Right renal pelvis (tissue), 4 donors: ENCODE data around the gene NR5A2. TPM values are rescaled to one million over a fixed set of nuclear protein-coding genes. Genes with fewer than 3 reads are reported as not detected.

Experiments used
- DNase-seq, 4 donors: peaks; one replicate each; pipeline ENCODE4 v3.0.0-alpha.2; 2013; ENCODE audit warnings: low read depth in 4 of 4, low spot score in 3 of 4, missing footprints in 1 of 4
- polyA plus RNA-seq, 4 donors: library from polyadenylated mRNA; unstranded; fragments of 120-200 nt; gene quantifications; one replicate each; pipeline ENCODE4 v1.2.1, GENCODE V29; 2013; ENCODE audit not compliant: insufficient read length in 4 of 4

The NR5A2 gene
- polyA plus RNA-seq, 4 donors = 2.1 to 2.9 (median 2.3) TPM

GRCh38 chr1:200157715-200158114 is 130.2 kb downstream of the NR5A2 start:
- DNase-seq = no peak

- DNase-seq = no peak
Measured at GRCh38 chr1:200161801-200162200, 134.3 kb downstream of the NR5A2 start.

- no peak for DNase-seq
Measured at GRCh38 chr1:200162258-200162657, 134.7 kb downstream of the NR5A2 start.

GRCh38 chr1:200162877-200163276 is 135.4 kb downstream of the NR5A2 start:
- DNase-seq = no peak

- DNase-seq = no peak
Measured at GRCh38 chr1:200163911-200164310, 136.4 kb downstream of the NR5A2 start.

GRCh38 chr1:200165493-200166220 is 138.1 kb downstream of the NR5A2 start:
- no peak for DNase-seq

GRCh38 chr1:200166411-200166810 is 138.9 kb downstream of the NR5A2 start:
- DNase-seq = no peak

- no peak for DNase-seq
Measured at GRCh38 chr1:200168926-200169325, 141.4 kb downstream of the NR5A2 start.

GRCh38 chr1:200172311-200172710 is 144.8 kb downstream of the NR5A2 start:
- DNase-seq = no peak

GRCh38 chr1:200173097-200173618 is 145.6 kb downstream of the NR5A2 start:
- no peak for DNase-seq

GRCh38 chr1:200174525-200175295 is 147.2 kb downstream of the NR5A2 start:
- DNase-seq = no peak

- no peak for DNase-seq
Measured at GRCh38 chr1:200176181-200176580, 148.7 kb downstream of the NR5A2 start.

GRCh38 chr1:200176798-200177197 is 149.3 kb downstream of the NR5A2 start:
- DNase-seq = no peak

- no peak for DNase-seq
Measured at GRCh38 chr1:200178340-200178739, 150.8 kb downstream of the NR5A2 start.

- DNase-seq = no peak
Measured at GRCh38 chr1:200179126-200179780, 151.7 kb downstream of the NR5A2 start.

GRCh38 chr1:200179781-200180160 is 152.3 kb downstream of the NR5A2 start:
- DNase-seq = no peak

GRCh38 chr1:200180821-200181220 is 153.3 kb downstream of the NR5A2 start:
- no peak for DNase-seq

GRCh38 chr1:200181861-200182260 is 154.4 kb downstream of the NR5A2 start:
- DNase-seq = no peak

GRCh38 chr1:200182701-200183100 is 155.2 kb downstream of the NR5A2 start:
- no peak for DNase-seq

- no peak for DNase-seq
Measured at GRCh38 chr1:200183637-200184036, 156.1 kb downstream of the NR5A2 start.

GRCh38 chr1:200184196-200184595 is 156.7 kb downstream of the NR5A2 start:
- DNase-seq = peak; percentile 7 to 38 (median 28)
